Umbilical cord (tissue), 2 donors: ENCODE results near the gene ITIH1. TPM values are rescaled to one million over a fixed set of nuclear protein-coding genes. Genes with fewer than 3 reads are reported as not detected.
"Not testable (repeated sequence)": the region's sequence is repeated elsewhere in the genome, so short reads cannot be mapped to it uniquely, and the experiment has no call there.

ENCODE experiments used
- DNase-seq: peaks from one replicate; pipeline ENCODE4 v3.0.0-alpha.2; 2015; ENCODE audit warnings: low spot score
- total RNA-seq: library from RNA; depleted of rRNA; stranded (reverse); fragments of >200 nt; gene quantifications from one replicate; pipeline ENCODE4 v1.2.3, GENCODE V29; 2014; ENCODE audit warnings: low replicate concordance; ENCODE audit not compliant: insufficient read depth

ITIH1 gene
- 1.2 TPM for total RNA-seq

GRCh38 chr3:52777127-52777958 is at the start of gene ITIH1:
Gene ITIH1, plus strand, starts transcription at chr3:52777599. Its CDS starts 17 bp downstream, at chr3:52777616.
- no peak for DNase-seq

DNA sequence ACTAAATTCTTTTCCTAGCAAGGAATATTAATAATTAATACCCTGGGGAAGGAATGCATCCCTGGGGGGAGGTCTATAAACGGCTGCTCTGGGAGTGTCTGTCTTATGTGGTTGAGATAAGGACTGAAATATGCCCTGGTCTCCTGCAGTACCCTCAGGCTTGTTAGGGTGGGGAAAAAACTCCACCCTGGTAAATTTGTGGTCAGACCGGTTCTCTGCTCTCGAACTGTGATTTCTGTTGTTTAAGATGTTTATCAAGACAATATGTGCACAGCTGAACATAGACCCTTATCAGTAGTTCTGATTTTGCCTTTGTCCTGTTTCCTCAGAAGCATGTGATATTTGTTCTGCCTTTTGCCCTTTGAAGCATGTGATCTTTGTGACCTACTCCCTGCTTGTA is 48.6 kb upstream of the ITIH1 start:
- DNase-seq: not testable (repeated sequence)

- DNase-seq: no peak
These were observed 46.7 kb upstream of the ITIH1 start for GRCh38 chr3:52730681-52731080.

- DNase-seq: no peak
These were observed 45.8 kb upstream of the ITIH1 start for GRCh38 chr3:52731590-52731989.

DNA sequence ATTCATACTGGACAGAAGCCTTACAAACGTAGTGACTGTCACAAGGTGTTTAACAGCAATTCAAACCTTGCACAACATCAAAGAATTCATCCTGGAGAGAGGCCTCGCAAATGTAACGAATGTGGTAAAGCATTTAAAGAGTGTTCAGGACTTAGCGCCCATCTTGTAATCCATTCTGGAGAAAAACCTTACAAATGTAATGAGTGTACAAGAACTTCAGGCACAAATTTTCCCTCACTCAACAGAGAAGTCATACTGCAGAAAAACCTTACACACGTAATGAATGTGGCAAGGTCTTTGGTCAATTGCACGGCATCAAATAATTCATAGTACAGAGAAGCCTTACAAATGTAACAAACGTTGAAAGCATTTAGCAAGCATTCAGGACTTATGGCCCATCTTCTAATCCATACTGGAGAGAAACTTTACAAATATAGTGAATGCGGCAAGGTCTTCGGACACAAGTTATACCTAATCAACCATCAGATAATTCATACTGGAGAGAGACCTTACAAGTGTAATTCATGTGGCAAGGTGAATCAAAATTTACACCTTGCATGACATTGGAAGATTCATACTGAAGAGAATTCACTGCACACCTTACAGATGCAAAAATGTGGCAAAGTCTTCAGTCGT is 44.0 kb upstream of the ITIH1 start:
- no peak for DNase-seq

DNA sequence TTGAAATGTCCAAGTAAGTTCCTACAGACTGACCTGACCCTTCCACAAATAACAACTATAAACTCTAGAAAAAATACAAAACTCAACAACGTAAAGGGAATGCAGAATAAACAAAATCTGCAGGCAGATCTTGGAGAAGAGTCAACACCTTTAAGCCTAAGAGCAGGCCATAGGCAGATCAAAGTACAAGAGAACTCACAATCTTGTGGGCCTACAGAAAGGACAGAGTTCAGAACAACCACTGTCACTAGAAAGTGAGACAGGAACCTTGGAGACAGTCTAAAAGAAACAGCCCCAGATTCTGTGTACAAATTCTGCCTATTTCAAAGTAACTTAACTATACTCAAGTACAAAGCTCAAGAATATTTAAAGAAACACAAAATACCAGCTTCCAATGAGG is 37.7 kb upstream of the ITIH1 start:
- no peak for DNase-seq

- DNase-seq: peak; percentile 34
These were observed 34.9 kb upstream of the ITIH1 start for GRCh38 chr3:52742418-52743041.

GRCh38 chr3:52743152-52743551 is 34.2 kb upstream of the ITIH1 start:
- no peak for DNase-seq

DNA sequence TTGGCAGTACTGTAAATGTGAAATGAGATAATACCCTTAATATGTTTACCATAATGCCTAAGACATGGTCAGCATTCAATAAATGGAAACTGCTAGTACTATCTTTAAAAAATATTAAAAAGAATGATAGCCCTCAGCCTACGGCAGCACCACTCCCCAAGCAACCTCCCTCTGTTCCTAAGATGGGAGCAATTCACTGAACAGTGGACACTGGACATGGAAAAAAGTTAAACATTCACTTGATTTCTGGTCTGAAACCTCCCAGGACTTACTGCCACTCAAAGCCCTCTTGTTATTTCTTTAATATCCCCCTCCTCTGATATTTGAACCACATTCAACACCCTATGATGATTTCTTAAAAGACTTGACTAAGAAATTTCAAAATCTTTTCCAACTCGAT is 33.7 kb upstream of the ITIH1 start:
- DNase-seq: no peak

GRCh38 chr3:52752045-52752660 is 25.2 kb upstream of the ITIH1 start:
- no peak for DNase-seq

DNA sequence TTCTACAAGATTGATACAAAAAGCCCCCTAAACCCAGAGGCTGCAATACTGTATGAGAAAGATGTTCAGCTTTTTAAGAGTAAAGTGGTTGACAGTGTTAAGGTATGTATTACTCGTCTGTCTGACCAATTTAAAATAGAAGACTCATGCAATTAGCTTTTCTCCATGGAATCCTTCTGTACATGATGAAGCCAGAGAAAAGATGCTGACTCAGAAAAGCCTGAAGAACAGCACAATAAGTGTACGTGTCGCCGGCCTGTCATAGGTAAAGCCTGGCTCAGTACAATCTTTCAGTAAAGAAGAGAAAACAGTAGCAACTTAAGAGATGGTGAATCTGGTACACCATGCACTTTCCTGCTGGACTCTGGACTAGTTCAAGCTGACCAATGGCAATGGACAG is 23.0 kb upstream of the ITIH1 start:
- DNase-seq: no peak

DNA sequence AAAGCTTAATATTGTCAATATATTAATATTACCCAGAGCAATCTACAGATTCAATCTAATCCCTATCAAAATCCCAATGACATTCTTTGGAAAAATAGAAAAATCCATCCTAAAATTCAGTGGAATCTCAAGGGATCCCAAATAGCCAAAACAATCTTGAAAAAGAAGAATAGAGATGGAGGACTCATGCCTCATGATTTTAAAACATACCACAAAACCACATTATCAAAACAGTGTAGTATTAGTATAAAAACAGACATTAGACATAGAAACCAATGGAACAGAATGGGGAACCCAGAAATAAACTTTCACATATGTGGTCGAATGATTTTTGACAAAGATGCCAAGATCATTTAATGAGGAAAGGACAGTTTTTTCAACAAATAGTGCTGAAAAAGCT is 21.3 kb upstream of the ITIH1 start:
- no peak for DNase-seq

- no peak for DNase-seq
These were observed 13.9 kb upstream of the ITIH1 start for GRCh38 chr3:52763466-52763865.

DNA sequence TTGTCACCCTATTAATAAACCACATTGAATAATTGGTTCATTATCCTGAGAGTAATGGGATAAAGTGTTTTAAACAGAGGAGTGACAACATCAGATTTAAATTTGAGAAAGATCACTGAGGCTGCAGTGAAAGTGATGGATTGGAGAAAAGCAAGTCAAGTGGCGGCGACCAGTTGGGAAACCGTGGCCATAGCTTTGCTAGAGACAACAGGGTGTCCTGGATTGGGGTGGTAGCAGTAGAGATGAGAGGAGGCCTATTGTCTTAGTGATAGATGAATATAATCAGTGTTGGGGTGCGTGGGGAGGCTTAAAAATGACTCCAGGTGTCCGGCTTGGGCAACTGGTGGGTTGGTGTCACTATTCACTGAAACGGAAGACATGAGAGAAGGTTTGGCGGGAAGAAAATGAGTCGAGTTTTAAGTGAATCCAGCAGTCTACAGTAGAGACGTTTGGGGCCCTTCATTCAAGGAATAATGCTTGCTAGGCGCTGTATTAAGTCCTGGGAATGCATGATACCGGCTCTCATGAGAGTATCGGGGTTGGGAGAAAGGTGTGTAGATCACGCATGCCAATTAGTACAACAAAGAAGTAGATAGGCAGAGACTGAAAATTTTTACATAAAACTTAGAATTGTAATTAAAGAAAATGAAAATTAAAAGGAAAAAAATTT is 7.5 kb upstream of the ITIH1 start:
- DNase-seq: no peak

GRCh38 chr3:52770496-52771333 is 6.7 kb upstream of the ITIH1 start, which contains the start of gene NEK4:
Gene NEK4, minus strand, starts transcription at chr3:52770940. Its CDS starts 194 bp downstream, at chr3:52770746.
- DNase-seq: peak; percentile 95

GRCh38 chr3:52771334-52771681 is 6.1 kb upstream of the ITIH1 start:
- no peak for DNase-seq

DNA sequence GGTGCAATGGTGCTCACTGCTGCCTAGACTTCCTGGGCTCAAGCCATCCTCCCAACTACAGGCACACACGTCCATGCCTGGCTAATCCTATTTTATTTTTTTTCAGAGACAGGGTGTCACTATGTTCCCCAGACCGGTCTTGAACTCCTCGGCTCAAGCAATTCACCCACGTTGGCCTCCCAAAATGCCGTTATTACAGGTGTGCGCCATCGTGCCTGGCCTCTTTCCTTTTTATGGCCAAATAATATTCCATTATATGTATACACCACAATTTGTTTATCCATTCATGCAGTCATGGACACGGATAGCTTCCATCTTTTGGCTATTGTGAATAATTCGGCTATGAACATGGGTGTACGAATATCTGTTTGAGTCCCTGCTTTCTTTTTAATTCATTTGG is 5.7 kb upstream of the ITIH1 start:
- DNase-seq: no peak

DNA sequence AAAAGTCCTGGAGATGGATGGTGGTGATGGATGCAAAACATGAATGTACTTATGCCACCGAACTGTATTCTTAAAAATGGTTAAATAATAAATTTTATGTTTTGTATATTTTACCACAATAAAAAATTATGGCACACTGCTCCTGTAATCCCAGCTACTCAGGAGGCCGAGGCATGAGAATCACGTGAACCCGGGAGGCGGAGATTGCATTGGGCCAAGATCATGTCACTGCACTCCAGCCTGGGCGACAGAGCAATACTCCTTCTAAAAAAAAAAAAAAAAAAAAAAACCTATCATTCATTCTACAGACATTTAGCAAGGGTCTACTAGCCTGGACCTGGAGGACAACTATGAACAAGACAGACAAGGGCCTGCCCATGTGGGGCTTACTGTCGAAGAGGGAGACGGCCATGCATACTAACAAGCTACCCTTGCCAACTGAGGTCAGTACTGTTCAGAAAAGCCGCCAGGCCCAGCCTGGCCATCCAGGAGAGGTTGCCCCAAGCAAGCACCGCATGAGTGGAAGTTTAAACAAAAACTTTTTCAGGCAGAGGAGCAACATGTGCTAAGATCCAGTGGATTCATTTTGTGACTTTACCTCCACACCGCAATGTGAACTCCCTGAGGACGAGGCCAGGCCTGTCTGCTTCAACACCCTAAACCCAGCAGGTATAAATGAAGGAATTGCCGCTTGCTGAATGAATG is 3.9 kb upstream of the ITIH1 start:
- DNase-seq: no peak

GRCh38 chr3:52774066-52774713 is 3.2 kb upstream of the ITIH1 start:
- no peak for DNase-seq
